Cardiac septum (tissue), 1 donor: ENCODE results near the gene SKI. TPM values are rescaled to one million over a fixed set of nuclear protein-coding genes. Genes with fewer than 3 reads are reported as not detected.

Experiments
- DNase-seq: peaks from one replicate; pipeline ENCODE4 v3.0.0-alpha.2; 2020; ENCODE audit warnings: low spot score
- intact Hi-C: fragments of 100-400 bp; cut with DNase I; formaldehyde crosslinking; loops from one replicate; pipeline ENCODE4 v1.14.0; 2022
- total RNA-seq: library from RNA; stranded (reverse); fragmentation: NEBNext Ultra II Directional; extraction: Animal tissue kit (Norgen Biotek cat#: 25700); gene quantifications from one replicate; pipeline ENCODE4 v1.2.1, GENCODE V29; 2021
- donor health status: DM: no; HTN: no; CAD: no.

SKI gene
- total RNA-seq, 1 donor from 2014 or later, result 39.9 TPM

DNA sequence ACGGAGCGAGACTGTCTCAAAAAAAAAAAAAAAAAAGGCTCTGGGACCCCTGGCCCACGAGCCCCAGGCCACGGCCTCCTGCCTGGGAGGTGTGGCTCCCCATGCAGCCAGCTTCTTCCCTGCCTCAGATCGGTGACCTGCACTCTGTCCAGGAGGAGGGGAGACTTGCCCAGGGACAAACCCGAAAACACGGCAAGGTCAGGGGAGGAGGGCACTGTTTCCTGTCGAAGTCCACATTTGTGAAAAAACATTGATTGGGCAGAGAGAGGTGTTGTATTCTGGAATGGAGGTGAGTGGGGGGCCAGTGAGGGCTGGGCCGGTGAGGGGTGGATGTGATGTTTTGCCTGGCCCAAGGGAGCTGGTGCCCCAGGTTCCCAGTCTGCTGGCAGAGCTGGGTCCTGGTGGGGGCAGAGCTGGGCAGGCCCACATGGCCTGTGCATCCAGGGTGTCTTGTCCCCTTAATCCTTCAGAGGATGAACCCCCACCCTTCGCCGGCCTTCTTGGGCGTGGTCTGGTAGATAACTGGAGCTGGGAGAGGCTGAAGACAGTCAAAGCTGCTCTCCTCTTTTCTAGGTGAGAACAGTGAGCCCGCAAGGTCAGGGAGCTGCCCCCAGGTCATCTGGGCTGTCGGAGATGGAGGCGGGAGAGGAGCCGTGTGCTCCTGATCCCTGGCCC is 21.2 kb upstream of the SKI start:
- DNase-seq, result no peak
- intact Hi-C loops, result no loop called here

DNA sequence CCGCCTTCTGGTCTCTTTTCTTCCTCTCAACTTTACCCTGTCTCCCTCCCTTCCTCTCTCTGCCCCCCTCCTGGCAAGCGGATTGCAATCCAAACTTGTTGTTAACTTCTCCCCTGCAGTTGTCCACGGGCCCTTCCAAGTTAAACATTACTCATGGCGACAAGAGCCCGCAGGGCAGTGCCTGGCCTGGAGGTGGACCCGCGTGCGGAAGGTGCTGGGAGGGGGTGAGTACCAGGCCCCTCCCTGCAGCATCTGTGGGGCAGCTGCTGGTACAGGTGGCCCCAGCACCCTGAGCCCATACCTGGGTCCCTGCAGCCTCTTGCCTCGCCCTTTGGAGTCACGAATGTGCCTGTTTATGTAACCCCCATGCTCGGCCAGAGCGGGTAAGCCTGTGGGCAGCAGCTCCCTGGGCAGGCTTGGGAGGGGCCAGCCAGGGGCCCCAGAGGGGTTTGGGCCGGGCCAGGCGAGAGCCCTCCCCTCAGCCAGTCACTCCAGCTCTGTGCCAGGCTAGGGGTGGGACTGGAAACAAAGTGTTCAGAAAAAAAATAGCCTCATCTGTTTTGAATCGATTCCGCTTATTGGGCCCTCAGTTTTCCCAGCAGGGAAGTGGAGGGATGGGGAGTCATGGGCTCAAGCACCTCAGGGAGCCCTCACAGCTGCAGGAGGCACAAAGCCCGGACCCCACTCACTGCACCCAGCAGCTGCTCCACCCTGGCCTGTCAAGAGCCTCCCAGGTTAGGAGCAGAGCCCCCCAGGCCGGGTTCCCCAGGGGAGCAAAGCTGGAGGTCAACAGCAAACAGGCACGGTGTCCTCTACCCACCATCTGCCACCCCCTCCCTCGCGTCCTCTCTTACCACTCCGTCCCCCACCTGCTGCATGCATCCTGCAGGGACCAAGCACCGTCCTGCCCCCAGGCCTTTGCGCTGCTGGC is 19.5 kb upstream of the SKI start:
- intact Hi-C loops, result no loop called here
- no peak for DNase-seq

DNA sequence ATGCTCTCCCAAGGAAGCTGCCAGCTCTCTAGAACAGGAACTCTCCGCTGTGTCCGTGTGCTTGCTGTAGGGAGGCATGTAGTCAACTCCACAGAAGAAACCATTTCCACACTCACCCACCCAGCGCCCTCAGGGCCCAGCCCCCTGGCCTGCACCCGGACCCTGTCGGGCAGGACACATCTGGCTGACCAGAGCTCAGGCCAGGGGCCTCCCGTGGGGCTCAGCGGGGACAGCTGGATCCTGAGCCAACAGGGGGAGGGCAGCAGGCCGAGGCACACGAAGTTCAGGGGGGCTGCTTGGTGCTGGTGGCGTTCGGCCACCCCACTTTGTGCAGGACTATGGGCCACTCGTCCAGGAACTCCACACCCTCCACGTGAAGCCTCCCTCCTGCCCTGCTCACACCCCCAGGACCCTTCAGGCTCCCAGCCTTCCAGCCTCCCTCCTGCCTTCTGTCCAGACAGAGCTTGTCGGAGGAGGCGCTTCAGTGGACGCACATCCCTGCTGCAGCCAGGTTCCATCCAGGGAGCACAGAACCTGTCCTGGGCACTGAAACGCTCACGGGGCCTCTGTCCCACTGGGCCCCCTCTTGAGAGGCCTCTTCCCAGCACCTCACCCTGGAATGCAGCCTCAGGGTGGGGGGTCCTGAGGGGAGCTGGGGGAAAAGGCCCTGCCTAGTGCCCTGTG is 18.6 kb upstream of the SKI start:
- DNase-seq, result no peak
- intact Hi-C loops, result loop anchor here (5.0 kb wide), 1 partner anchor 68 kb away; no protein-coding TSS in a partner anchor

DNA sequence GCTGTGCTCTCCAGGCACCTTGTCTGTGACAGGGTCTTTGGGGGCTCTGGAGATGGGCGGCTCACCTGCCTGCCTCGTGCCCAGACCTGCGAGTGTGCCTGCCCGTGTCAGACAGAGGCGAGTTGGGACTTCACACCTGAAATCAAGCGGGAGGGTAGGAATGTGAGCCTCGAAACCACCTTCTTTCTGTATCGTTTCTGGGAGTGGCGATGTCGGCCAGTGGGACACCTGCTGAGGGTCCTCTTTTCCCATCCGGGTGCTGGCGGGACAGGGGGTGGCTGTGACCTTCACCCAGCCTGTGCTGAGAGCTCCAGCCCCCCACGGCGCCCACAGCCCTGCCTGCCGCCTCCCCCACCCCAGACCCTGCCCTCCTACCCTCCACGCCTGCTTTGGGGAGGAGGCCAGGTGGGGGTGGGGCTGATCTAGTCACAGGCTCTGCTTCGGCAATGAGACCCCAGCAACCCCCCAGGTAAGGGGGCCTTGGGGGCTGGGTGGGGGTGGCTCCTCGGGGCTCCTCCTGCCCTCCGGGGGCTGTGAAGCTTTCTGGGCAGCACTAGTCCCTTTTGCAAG is 17.9 kb upstream of the SKI start:
- intact Hi-C loops, result loop anchor here (5.0 kb wide), 1 partner anchor 67 kb away; no protein-coding TSS in a partner anchor
- no peak for DNase-seq

DNA sequence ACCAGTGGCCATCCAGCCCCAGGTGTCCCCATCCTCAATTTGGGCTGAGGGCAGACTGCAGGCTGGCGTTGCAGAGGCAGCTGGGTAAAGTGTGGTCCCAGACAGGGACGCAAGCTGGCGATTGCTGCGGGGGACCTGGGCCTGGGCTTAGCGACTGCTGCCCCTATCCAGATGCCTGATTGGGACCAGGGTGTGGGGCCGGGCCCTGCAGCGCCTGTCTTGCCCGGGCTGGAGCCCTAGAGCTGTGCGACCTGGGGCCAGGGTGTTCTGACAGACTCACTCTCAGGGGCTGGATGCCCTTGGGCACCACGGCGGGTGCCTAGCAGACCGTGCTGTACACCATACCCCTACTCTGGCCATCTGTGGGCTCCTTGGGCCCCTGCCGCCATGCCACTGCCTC is 17.3 kb upstream of the SKI start:
- intact Hi-C loops, result loop anchor here (5.0 kb wide), 1 partner anchor 67 kb away; no protein-coding TSS in a partner anchor
- DNase-seq, result no peak

DNA sequence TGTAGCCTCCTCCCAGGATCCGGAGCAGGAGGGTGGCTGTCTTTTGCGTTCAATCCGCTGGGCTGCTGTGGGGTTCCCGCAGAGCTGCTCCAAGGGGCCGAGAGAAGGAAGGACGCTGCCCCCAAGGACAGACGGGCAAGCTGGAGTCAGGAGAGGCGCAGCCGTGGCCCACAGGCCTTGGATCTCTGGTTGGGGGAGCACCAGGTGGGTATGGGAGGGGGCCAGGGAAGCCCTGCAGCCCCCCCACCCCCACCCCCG is 15.9 kb upstream of the SKI start:
- no peak for DNase-seq
- intact Hi-C loops, result loop anchor here (2.0 to 5.0 kb wide), 2 partner anchors 15 to 65 kb away; no protein-coding TSS in a partner anchor

DNA sequence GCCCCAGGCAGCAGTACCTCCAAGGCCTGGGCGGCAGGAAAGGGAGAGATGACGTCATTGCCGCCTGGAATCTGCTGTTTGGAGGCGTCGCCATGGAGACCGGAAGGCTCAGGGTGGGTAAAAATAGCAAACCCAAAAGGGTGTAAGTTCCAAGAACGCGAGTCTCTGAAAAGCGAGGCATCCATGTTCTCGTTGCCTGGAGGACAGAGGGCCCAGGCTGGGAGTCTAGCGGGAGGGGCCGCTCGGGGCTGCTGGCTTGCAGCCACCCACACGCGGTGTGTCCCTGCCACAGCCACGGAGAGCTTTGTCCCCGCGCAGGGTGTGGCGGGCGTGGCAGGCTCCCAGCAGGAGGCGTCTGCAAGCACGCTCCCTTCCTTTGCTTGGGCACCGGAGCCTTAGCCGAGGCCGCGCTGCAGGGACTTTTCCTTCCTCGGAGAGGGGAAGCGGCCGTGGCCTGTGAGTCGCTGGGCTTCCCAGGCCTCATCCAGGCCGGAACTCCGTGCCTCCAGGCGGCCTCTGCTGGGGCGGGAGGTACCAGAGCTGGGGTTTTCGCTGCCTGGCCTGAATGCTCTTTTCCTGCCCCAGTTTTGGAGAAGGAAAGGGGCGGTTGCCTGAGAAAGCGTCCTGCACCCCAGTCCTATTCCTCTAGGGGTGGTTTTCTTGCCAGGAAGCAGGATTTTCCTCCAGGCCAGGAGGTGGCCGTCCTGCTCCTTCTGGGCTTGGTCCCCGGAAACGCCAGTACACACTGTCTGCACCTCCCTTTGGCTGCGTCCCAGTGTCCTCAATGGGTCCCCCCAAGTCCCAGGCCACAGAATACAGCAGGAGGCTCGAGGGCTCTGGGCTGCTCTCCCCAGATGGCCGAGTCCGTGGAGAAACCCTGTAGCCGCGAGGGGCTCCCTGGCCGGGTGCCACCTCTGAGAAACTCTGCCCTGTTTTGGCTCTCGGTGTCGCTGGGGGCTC is 15.3 kb upstream of the SKI start:
- DNase-seq, result peak; percentile 93
- intact Hi-C loops, result loop anchor here (2.0 to 5.0 kb wide), 2 partner anchors 14 to 64 kb away; no protein-coding TSS in a partner anchor

DNA sequence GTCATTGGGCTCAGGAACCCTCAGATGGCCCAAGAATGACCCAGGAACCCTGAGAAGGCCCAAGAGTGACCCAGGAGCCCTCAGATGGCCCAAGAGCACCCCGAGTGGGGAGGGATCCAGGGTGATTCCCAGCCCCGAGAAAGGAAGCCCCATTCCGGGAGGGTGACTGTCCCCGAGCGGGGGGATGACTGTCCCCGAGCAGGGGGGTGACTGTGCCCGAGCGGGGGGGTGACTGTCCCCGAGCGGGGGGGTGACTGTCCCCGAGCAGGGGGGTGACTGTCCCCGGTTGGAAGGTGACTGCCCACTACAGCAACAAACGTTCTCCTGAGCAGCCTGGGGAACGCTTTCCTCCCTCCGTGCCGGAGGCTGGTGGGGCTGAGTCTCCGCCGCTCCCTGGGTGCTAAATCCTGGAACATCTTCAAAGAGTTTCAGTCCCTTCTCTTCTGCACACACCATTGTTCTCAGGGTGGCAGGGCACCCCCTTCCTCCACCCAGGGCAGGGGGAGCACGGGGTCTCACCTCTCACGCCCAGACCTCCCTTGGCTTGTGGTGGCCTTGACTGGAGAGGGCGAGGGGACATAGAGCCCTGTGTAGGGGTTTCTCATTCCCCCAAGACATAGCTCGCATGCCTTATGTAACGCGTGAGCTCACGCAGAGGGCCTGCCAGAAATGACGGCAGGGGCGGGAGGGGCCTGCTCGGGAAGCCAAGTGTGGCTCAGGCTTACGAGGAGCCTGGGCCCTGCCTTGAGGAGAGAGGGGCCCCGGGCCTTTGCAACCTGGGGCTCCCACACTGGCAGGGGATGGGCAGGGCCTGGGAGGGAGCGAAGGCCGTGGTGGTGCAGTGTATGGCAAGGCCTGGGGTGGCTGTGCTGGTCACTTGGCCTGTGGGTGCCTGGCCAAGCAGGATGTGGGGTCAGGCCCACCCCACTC is 14.3 kb upstream of the SKI start:
- DNase-seq, result no peak
- intact Hi-C loops, result loop anchor here (2.0 to 5.0 kb wide), 2 partner anchors 13 to 63 kb away; no protein-coding TSS in a partner anchor

DNA sequence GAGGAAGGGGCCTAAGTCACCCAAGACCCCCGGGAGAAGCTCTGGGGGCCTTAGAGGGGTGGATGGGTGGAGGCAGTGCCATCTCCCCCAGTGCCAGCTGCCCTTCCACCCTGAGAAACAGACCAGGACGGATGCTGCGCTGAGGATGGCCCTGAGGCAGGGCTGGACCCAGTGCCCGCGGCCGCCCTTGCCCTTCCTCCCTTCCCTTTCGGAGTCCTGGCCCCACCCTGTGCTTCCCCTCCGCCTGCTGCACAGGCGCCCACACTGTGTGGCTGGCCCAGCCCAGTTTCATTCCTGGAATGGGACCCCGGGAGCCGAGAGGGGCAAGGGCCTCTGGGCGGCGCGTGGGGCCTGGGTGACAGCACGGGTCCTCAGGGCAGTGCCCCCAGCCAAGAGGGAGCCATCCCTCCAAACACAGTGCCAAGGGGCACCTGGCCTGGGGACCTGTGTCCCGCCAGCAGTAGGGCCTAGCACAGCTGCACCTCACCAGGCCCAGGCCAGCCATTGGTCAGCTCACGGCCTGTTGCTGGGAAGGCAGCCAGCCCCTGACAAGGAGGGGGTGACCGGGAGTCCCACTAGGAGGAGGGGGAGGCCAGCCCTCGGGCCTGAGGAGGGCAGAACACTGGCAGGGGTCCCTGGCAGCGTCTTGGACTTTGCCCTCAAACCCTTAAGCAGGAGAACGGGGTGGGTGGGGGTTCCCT is 13.4 kb upstream of the SKI start:
- intact Hi-C loops, result loop anchor here (5.0 kb wide), 1 partner anchor 63 kb away; no protein-coding TSS in a partner anchor
- no peak for DNase-seq

DNA sequence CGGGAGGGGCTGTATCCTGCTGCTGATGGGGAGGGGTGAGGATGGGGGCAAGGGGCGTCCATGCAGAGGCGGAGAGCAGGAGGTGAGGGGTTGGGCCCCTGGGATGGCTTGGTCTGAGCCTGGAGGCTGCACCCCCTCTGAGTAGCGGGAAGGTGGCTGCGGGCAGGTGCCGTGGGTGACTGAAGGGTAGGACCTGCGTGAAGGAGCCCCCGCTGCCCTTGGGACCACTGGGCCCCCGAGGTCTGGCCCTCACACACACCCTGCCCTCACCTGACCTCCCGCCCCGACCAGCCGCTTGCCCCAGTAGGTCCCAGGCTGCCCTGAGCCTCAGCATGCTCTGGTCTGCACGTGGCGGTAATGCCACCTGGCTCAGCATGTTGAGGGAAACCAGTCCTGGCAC is 12.8 kb upstream of the SKI start:
- DNase-seq, result no peak
- intact Hi-C loops, result no loop called here

DNA sequence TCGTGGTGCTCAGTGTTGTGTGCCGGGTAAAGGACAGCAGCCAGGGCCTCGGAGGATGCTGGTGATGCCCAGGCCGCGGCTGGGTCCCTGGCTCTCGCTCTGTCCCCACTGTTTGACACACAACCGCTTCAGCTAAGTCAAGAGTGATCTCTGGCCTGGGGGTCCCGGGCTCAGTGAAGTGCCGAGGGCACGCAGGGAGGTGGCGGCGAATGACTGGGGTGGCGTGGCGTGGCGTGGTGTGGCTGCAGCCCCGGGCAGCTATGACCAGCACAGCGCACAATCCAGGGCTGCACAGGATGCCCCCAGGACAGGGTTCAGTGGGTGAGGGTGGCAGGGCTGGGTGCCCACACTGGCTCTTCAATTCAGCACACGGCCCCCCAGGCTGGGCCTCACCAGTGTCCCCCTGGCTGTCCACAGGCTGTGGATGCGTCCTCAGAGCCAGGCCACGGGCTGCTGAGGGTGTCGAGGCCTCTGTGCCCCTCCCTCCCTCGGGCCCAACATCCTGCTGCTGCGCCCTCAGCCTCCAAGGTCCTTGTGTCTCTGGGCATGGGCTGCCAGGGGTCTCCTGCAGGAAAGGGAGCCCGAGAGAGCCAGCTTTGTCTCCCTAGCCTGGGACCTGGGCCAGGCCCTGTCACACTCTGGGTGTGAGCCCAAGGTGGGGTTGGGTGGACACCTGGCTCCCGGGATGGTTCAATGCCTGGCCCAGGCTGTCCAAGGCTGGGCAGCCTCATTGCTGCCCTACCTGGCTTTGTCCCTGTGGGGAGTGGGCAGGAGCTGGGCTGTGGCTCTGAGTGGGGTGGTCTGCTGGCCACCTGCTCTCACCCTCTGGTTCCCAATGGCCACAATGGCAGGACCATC is 12.0 kb upstream of the SKI start:
- intact Hi-C loops, result no loop called here
- DNase-seq, result no peak

DNA sequence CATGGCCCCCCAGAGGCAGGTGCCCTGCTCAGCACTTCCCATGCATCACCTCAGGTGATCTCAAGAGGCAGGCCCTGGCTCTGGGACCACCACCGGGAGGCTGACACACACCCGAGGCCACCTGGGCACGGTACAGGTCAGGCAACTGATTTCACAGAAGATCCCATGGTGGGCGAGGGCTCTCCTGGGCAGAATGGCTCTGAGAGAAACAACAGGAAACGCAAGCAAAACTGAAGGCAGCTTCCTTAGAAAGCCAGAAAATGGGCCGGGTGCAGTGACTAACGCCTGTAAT is 11.4 kb upstream of the SKI start:
- DNase-seq, result no peak
- intact Hi-C loops, result no loop called here

DNA sequence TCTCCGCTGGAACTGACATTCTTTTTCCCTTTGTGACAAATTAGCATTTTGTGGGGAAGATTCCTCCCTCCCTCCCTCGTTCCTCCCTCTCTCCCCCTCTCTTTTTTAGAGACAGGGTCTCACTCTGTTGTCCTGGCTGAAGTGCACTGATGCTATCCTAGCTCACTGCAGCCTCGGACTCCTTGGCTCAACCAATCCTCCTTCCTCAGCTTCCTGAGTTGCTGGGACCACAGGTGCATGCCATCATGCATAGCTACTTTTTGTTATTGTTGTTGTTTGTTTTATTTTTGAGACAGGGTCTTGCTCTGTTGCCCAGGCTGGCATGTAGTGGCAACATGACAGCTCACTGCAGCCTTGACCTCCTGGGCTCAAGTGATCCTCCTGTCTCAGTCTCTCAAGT is 6.8 kb upstream of the SKI start:
- DNase-seq, result no peak
- intact Hi-C loops, result no loop called here

DNA sequence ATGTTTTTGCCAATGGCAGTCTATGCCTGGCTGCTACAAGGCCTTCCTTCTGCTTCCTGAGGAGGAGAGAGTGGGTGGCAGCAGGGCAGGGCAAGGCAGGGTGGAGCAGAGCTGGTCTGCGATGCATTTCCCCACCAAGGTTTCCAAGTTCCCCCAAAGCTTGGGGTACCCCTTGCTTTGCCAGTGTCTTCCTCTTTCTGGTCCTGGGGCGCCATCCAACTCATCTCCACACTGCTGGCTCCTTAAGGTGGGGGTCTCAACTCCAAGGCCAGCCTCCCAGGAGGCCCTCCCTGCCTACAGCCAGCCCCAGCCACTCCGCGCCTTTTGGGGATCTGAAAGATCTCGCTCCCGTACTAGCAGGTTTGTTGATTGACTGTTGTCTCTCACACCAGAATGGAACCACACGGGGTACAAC is 3.9 kb upstream of the SKI start:
- DNase-seq, result no peak
- intact Hi-C loops, result no loop called here

DNA sequence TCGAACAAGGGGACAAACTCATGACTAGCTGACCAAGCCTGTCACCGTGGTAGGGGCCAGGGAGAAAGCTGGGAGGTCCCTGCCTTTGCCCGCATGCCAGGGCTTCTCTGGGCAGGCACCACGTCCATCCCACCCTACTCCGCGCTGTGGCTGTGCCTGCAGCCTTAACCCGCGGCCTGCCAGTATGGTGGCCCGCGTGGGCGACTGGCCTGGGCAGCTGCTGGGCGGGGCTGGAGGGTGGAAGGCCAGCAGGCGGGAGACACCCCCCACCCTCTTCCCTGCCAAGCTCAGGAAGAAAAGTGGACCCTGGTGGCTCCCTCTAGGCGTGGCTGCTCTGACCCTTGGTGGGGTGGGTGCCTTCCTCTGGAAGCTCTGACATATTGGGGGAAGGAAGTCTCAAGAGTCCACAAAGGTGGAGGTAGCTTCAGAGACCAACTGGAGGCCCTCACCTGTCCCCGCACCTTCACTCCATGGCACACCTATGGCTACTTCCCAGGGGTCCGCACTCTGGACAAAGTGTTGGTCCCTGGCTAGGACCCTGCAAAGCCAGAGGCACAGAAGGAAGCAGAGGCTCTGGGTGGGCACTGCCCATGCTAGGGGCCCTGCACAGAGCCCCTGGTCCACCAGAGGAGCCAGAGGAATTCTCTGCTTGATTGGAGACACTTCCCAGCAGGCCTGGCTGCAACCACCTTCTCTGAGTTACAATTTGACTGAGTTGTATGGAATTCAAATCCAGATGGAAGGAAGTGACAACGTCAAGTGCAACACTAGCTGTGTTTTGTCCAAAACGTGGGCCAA is 3.3 kb upstream of the SKI start:
- DNase-seq, result no peak

More for the DNA sequence above, 3.3 kb upstream of the SKI start:
- intact Hi-C loops, result no loop called here
